Lower leg skin (tissue), 3 donors: ENCODE data around the gene GSK3A.

ENCODE experiments used
- POLR2A ChIP-seq, 2 donors: fragments of 450-650 bp; IDR thresholded peaks; one replicate each; pipeline ENCODE4 v1.6.1; 2016 to 2017; ENCODE audit warnings: antibody characterized with exemption in 2 of 2, mild to moderate bottlenecking in 1 of 2, moderate library complexity in 1 of 2
- TF ChIP-seq, protein P1 (sequence below), 3 donors: fragments of 450-650 bp; IDR thresholded peaks; one replicate each; pipeline ENCODE4 v1.5.1; 2016; ENCODE audit warnings: antibody characterized with exemption in 3 of 3, mild to moderate bottlenecking in 3 of 3, moderate library complexity in 2 of 3

DNA sequence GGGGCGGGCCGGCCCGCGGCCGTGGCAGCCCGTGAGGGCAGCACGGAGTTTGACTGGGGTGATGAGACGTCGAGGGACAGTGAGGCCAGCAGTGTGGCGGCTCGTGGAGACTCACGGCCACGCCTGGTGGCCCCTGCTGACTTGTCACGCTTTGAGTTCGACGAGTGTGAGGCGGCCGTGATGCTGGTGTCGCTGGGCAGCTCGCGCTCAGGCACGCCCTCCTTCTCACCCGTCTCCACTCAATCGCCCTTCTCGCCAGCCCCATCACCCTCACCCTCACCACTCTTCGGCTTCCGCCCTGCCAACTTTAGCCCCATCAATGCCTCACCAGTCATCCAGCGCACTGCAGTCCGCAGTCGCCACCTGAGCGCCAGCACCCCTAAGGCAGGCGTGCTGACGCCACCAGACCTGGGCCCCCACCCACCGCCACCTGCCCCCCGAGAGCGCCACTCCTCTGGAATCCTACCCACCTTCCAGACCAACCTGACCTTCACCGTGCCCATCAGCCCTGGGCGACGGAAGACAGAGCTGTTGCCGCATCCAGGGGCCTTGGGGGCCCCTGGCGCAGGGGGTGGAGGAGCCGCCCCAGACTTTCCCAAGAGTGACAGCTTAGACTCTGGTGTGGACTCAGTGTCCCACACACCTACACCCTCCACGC lies 31.1 kb upstream of the GSK3A start:
- no peak for TF ChIP-seq POLR2A (IDR thresholded peaks at IDR 0.05)
- TF ChIP-seq, protein P1, sequence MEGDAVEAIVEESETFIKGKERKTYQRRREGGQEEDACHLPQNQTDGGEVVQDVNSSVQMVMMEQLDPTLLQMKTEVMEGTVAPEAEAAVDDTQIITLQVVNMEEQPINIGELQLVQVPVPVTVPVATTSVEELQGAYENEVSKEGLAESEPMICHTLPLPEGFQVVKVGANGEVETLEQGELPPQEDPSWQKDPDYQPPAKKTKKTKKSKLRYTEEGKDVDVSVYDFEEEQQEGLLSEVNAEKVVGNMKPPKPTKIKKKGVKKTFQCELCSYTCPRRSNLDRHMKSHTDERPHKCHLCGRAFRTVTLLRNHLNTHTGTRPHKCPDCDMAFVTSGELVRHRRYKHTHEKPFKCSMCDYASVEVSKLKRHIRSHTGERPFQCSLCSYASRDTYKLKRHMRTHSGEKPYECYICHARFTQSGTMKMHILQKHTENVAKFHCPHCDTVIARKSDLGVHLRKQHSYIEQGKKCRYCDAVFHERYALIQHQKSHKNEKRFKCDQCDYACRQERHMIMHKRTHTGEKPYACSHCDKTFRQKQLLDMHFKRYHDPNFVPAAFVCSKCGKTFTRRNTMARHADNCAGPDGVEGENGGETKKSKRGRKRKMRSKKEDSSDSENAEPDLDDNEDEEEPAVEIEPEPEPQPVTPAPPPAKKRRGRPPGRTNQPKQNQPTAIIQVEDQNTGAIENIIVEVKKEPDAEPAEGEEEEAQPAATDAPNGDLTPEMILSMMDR (IDR thresholded peaks at IDR 0.05) = no peak
